ENCODE data around the gene IP6K2.

The IP6K2 gene

GRCh38 chr3:48688032-48688736 is 28.8 kb downstream of the IP6K2 start:
- no peak for DNase-seq (ENCODE audit: low spot score)

GRCh38 chr3:48687220-48687678 is 29.8 kb downstream of the IP6K2 start:
- no peak for DNase-seq (ENCODE audit: low spot score)

- DNase-seq (ENCODE audit: low spot score): no peak
These were observed 30.3 kb downstream of the IP6K2 start for GRCh38 chr3:48686538-48687219.

GRCh38 chr3:48685603-48686511 is 31.2 kb downstream of the IP6K2 start, which contains the start of gene NCKIPSD:
TSS of gene NCKIPSD (minus strand) at chr3:48685915. CDS start at chr3:48685807, 108 bp downstream.
- DNase-seq (ENCODE audit: low spot score): peak; percentile 81

GRCh38 chr3:48685293-48685602 is 31.8 kb downstream of the IP6K2 start:
- DNase-seq (ENCODE audit: low spot score): no peak

GRCh38 chr3:48684480-48685143 is 32.4 kb downstream of the IP6K2 start:
- no peak for DNase-seq (ENCODE audit: low spot score)

GRCh38 chr3:48684054-48684349 is 33.0 kb downstream of the IP6K2 start:
- no peak for DNase-seq (ENCODE audit: low spot score)

- no peak for DNase-seq (ENCODE audit: low spot score)
These were observed 34.2 kb downstream of the IP6K2 start for GRCh38 chr3:48682786-48683185.

- no peak for DNase-seq (ENCODE audit: low spot score)
These were observed 34.9 kb downstream of the IP6K2 start for GRCh38 chr3:48681974-48682610.

- DNase-seq (ENCODE audit: low spot score): no peak
These were observed 35.5 kb downstream of the IP6K2 start for GRCh38 chr3:48681541-48681880.

GRCh38 chr3:48680811-48681540 is 36.0 kb downstream of the IP6K2 start:
- no peak for DNase-seq (ENCODE audit: low spot score)

GRCh38 chr3:48679411-48680391 is 37.3 kb downstream of the IP6K2 start:
- DNase-seq (ENCODE audit: low spot score): no peak

GRCh38 chr3:48678566-48679380 is 38.2 kb downstream of the IP6K2 start:
- no peak for DNase-seq (ENCODE audit: low spot score)

GRCh38 chr3:48678056-48678455 is 39.0 kb downstream of the IP6K2 start:
- no peak for DNase-seq (ENCODE audit: low spot score)

- no peak for DNase-seq (ENCODE audit: low spot score)
These were observed 42.5 kb downstream of the IP6K2 start for GRCh38 chr3:48674505-48674904.

GRCh38 chr3:48672522-48672921 is 44.5 kb downstream of the IP6K2 start:
- DNase-seq (ENCODE audit: low spot score): no peak

- no peak for DNase-seq (ENCODE audit: low spot score)
These were observed 52.1 kb downstream of the IP6K2 start for GRCh38 chr3:48664929-48665328.

GRCh38 chr3:48664313-48664644 is 52.7 kb downstream of the IP6K2 start:
- no peak for DNase-seq (ENCODE audit: low spot score)

All from globus pallidus (tissue), 1 donor.